Thyroid gland (tissue), 4 donors: ENCODE data around the gene VAV3.

ENCODE experiments used
- CTCF ChIP-seq, 6 experiments: fragments of 200-600 bp in 3 of 6; fragments of 450-650 bp in 3 of 6; sonication (generic) in 3 of 6; IDR thresholded peaks; one replicate each; pipeline ENCODE4 v1.5.1; 2016 to 2019; ENCODE audit warnings: antibody characterized with exemption in 6 of 6, mild to moderate bottlenecking in 2 of 6, inconsistent platforms in 1 of 6, moderate library complexity in 1 of 6
- POLR2A ChIP-seq, 2 donors: fragments of 450-650 bp; IDR thresholded peaks; one replicate each; pipeline ENCODE4 v1.6.1; 2017; ENCODE audit warnings: antibody characterized with exemption in 2 of 2, mild to moderate bottlenecking in 2 of 2, moderate library complexity in 1 of 2

GRCh38 chr1:107804134-107804533 lies 160.8 kb downstream of the VAV3 start:
- TF ChIP-seq CTCF (IDR thresholded peaks at IDR 0.05) (no peak), POLR2A (IDR thresholded peaks at IDR 0.05) (no peak)
